MCF 10A (cell line): ENCODE data around the gene MECP2. TPM values are rescaled to one million over a fixed set of nuclear protein-coding genes. Genes with fewer than 3 reads are reported as not detected.

Experiments used
- BruUV-seq: library from RNA; stranded (reverse); fragments of 400-500 nt; replicated peaks from 2 replicates; lab custom pipeline; 2021; lab: Mats Ljungman, UMichigan
- CTCF ChIA-PET: fragments of 300-600 bp; sonication (Branson Sonifier 250); formaldehyde crosslinking; extraction: SDS; loops from one replicate; lab custom pipeline; 2021; ENCODE audit warnings: antibody characterized with exemption, inconsistent platforms; lab: Yijun Ruan, JAX
- POLR2A ChIA-PET: fragments of 300-600, 350-650 bp; sonication (Branson Sonifier 250); formaldehyde crosslinking; extraction: SDS; loops from one replicate; lab custom pipeline; 2020; ENCODE audit warnings: antibody characterized with exemption, inconsistent platforms; lab: Yijun Ruan, JAX
- DNase-seq: peaks from one replicate; pipeline ENCODE4 v3.0.0-alpha.2; 2018; ENCODE audit not compliant: unreplicated experiment
- H3K27ac Mint-ChIP-seq: one replicate; pipeline ENCODE4 v1.8.0; 2022; ENCODE audit warnings: mild to moderate bottlenecking, low read depth, mixed read lengths; ENCODE audit not compliant: unreplicated experiment
- H3K27me3 Mint-ChIP-seq: one replicate; pipeline ENCODE4 v1.8.0; 2022; ENCODE audit warnings: mixed read lengths; ENCODE audit not compliant: insufficient read depth, unreplicated experiment
- H3K36me3 Mint-ChIP-seq: one replicate; pipeline ENCODE4 v1.8.0; 2022; ENCODE audit warnings: mild to moderate bottlenecking, moderate library complexity, mixed read lengths; ENCODE audit not compliant: insufficient read depth, unreplicated experiment
- H3K4me1 Mint-ChIP-seq: one replicate; pipeline ENCODE4 v1.8.0; 2022; ENCODE audit warnings: mixed read lengths; ENCODE audit not compliant: insufficient read depth, unreplicated experiment
- H3K4me3 Mint-ChIP-seq: one replicate; pipeline ENCODE4 v1.8.0; 2022; ENCODE audit warnings: mild to moderate bottlenecking, moderate library complexity, mixed read lengths; ENCODE audit not compliant: unreplicated experiment
- H3K9me3 Mint-ChIP-seq: one replicate; pipeline ENCODE4 v1.8.0; 2022; ENCODE audit warnings: mixed read lengths; ENCODE audit not compliant: unreplicated experiment
- CTCF ChIP-seq: fragments of 200-600 bp; IDR thresholded peaks from one replicate; pipeline ENCODE4 v1.8.0; 2022; ENCODE audit warnings: antibody characterized with exemption, mild to moderate bottlenecking; ENCODE audit not compliant: unreplicated experiment
- intact Hi-C: fragments of 100-400 bp; cut with micrococcal nuclease; formaldehyde crosslinking; loops from 2 replicates; pipeline ENCODE4 v1.14.1; 2022
- total RNA-seq: library from RNA; stranded (reverse); gene quantifications from 2 replicates; pipeline ENCODE4 v1.2.3, GENCODE V29; 2022

Gene MECP2
- total RNA-seq, 1 experiment from 2014 or later: 46.9 TPM

- Mint-ChIP-seq H3K9me3 (no peaks in the 10 kb centered on the region), H3K4me3 (no peak overlapping the region), H3K36me3 (peaks cover 24% of the 10 kb centered on the region), H3K27me3 (peaks cover 62% of the 10 kb centered on the region), H3K4me1 (peaks cover 8% of the 10 kb centered on the region), H3K27ac (no peak overlapping the region)
- no TSS peak for BruUV-seq
- DNase-seq: no peak
- intact Hi-C loops: no loop called here
- ChIA-PET POLR2A (no interaction called here), CTCF (interaction anchor here (0.7 to 0.8 kb wide), 4 partner anchors 13 to 1226 kb away, joined by 3 read pairs; no protein-coding TSS in a partner anchor)
- no peak for TF ChIP-seq CTCF
Measured at GRCh38 chrX:154057791-154058190, 39.7 kb downstream of the MECP2 start.

- Mint-ChIP-seq H3K36me3 (peaks cover 27% of the 10 kb centered on the region), H3K4me1 (peaks cover 8% of the 10 kb centered on the region), H3K9me3 (no peaks in the 10 kb centered on the region), H3K27ac (no peak overlapping the region), H3K4me3 (no peak overlapping the region), H3K27me3 (peaks cover 55% of the 10 kb centered on the region)
- peak; percentile 70 for DNase-seq
- intact Hi-C loops: no loop called here
- BruUV-seq: no TSS peak
- no peak for TF ChIP-seq CTCF
- ChIA-PET CTCF (interaction anchor here (0.8 kb wide), 1 partner anchor 43 kb away, joined by 3 read pairs; no protein-coding TSS in a partner anchor), POLR2A (interaction anchor here (0.9 kb wide), 1 partner anchor 38 kb away, joined by 3 read pairs; no protein-coding TSS in a partner anchor)
Measured at GRCh38 chrX:154056770-154057241, 40.7 kb downstream of the MECP2 start.

- ChIA-PET POLR2A (interaction anchor here (1.7 kb wide), 1 partner anchor 41 kb away, joined by 4 read pairs; no protein-coding TSS in a partner anchor), CTCF (interaction anchor here (0.6 to 5.1 kb wide), 17 partner anchors 8 to 1057 kb away, joined by 3 to 35 read pairs (median 5); no protein-coding TSS in a partner anchor)
- Mint-ChIP-seq H3K36me3 (peaks cover 47% of the 10 kb centered on the region), H3K9me3 (no peaks in the 10 kb centered on the region), H3K27ac (no peak overlapping the region), H3K27me3 (peaks cover 57% of the 10 kb centered on the region), H3K4me3 (no peak overlapping the region), H3K4me1 (peaks cover 6% of the 10 kb centered on the region)
- intact Hi-C loops: loop anchor here (2.0 kb wide), 2 partner anchors 39 to 79 kb away; partner anchors contain the start of gene TMEM187
- peak; percentile 49 for TF ChIP-seq CTCF
- DNase-seq: peak; percentile 72
- no TSS peak for BruUV-seq
Measured at GRCh38 chrX:154051201-154051810, 46.2 kb downstream of the MECP2 start.

- peaks cover 66% of the 10 kb centered on the region for H3K27me3 Mint-ChIP-seq
- H3K36me3 Mint-ChIP-seq: peaks cover 36% of the 10 kb centered on the region
- H3K9me3 Mint-ChIP-seq: no peaks in the 10 kb centered on the region
- H3K4me1 Mint-ChIP-seq: peaks cover 6% of the 10 kb centered on the region
- H3K27ac Mint-ChIP-seq: no peak overlapping the region
- DNase-seq: no peak
- intact Hi-C loops: loop anchor here (2.0 kb wide), 2 partner anchors 37 to 77 kb away; partner anchors contain the start of gene TMEM187
- POLR2A ChIA-PET: interaction anchor here (0.5 kb wide), 1 partner anchor 82 kb away, joined by 3 read pairs; no protein-coding TSS in a partner anchor
- TF ChIP-seq CTCF: no peak
- BruUV-seq: no TSS peak
- no peak overlapping the region for H3K4me3 Mint-ChIP-seq
- CTCF ChIA-PET: interaction anchor here (0.7 to 5.1 kb wide), 4 partner anchors 17 to 584 kb away, joined by 3 to 35 read pairs (median 4); no protein-coding TSS in a partner anchor
Measured at GRCh38 chrX:154050113-154050495, 47.4 kb downstream of the MECP2 start.
